PC-9 (cell line): ENCODE results near the gene LEFTY1. TPM values are rescaled to one million over a fixed set of nuclear protein-coding genes. Genes with fewer than 3 reads are reported as not detected.

Experiments used
- BruUV-seq: library from RNA; stranded (reverse); fragments of 400-500 nt; replicated peaks from 2 replicates; lab custom pipeline; 2021; lab: Mats Ljungman, UMichigan
- CTCF ChIA-PET: fragments of 300-600 bp; sonication (Branson Sonifier 250); formaldehyde crosslinking; loops from one replicate; lab custom pipeline; 2022; ENCODE audit warnings: antibody characterized with exemption; lab: Charles Lee
- POLR2A ChIA-PET: fragments of 300-600 bp; sonication (Branson Sonifier 250); formaldehyde crosslinking; loops from one replicate; lab custom pipeline; 2022; ENCODE audit warnings: antibody characterized with exemption; ENCODE audit not compliant: unreplicated experiment; lab: Charles Lee
- DNase-seq, 2 experiments: peaks; one replicate each; pipeline versions ENCODE4 v3.0.0 to v3.0.0-alpha.2; 2015 to 2022; ENCODE audit warnings: mixed read lengths in 1 of 2
- H2AFZ ChIP-seq: fragments of 200-600 bp; sonication (generic); 2 replicates; pipeline ENCODE4 v1.8.1; 2017; ENCODE audit warnings: antibody characterized with exemption
- H3F3A ChIP-seq: fragments of 200-600 bp; sonication (generic); 2 replicates; pipeline ENCODE4 v1.8.1; 2017; ENCODE audit warnings: antibody characterized with exemption, mild to moderate bottlenecking, low read depth; ENCODE audit not compliant: insufficient read depth
- H3K27ac ChIP-seq: fragments of 200-600 bp; sonication (generic); 2 replicates; pipeline ENCODE4 v1.6.1; 2016; ENCODE audit warnings: mixed run types
- H3K27me3 ChIP-seq: fragments of 200-600 bp; sonication (generic); 2 replicates; pipeline ENCODE4 v1.6.1; 2016; ENCODE audit warnings: low read depth, mixed run types; ENCODE audit not compliant: insufficient read depth
- H3K36me3 ChIP-seq: fragments of 200-600 bp; sonication (generic); 2 replicates; pipeline ENCODE4 v1.6.1; 2016; ENCODE audit warnings: low read depth, mixed run types
- H3K4me1 ChIP-seq: fragments of 200-600 bp; sonication (generic); replicated peaks from 2 replicates; pipeline ENCODE4 v1.6.1; 2016; ENCODE audit warnings: mixed run types; ENCODE audit not compliant: insufficient read depth
- H3K4me2 ChIP-seq: fragments of 200-600 bp; sonication (generic); 2 replicates; pipeline ENCODE4 v1.6.1; 2017; ENCODE audit warnings: mixed run types
- H3K4me3 ChIP-seq: fragments of 200-600 bp; sonication (generic); 2 replicates; pipeline ENCODE4 v1.6.1; 2016; ENCODE audit warnings: mixed run types
- H3K79me2 ChIP-seq: fragments of 200-600 bp; sonication (generic); 2 replicates; pipeline ENCODE4 v1.6.1; 2017; ENCODE audit warnings: low read depth, mixed run types
- H3K9me2 ChIP-seq: fragments of 200-600 bp; sonication (generic); 2 replicates; pipeline ENCODE4 v1.8.1; 2017; ENCODE audit warnings: mild to moderate bottlenecking; ENCODE audit not compliant: insufficient read depth
- H3K9me3 ChIP-seq: fragments of 200-600 bp; sonication (generic); 2 replicates; pipeline ENCODE4 v1.8.1; 2016; ENCODE audit warnings: low read depth; ENCODE audit not compliant: insufficient read depth
- H4K20me1 ChIP-seq: fragments of 200-600 bp; sonication (generic); 2 replicates; pipeline ENCODE4 v1.8.1; 2017; ENCODE audit not compliant: insufficient read depth
- EZH2 ChIP-seq: fragments of 200-600 bp; sonication (generic); IDR thresholded peaks from 2 replicates; pipeline ENCODE4 v1.8.0; 2017; ENCODE audit warnings: antibody characterized with exemption, low read depth
- intact Hi-C: fragments of 100-400 bp; cut with micrococcal nuclease; formaldehyde crosslinking; loops from one replicate; pipeline ENCODE4 v1.10.0; 2022; ENCODE audit not compliant: unreplicated experiment
- total RNA-seq: library from RNA; stranded (reverse); gene quantifications from 2 replicates; pipeline ENCODE4 v1.2.3, GENCODE V29; 2021
- TF ChIP-seq, protein P1 (sequence below): fragments of 200-600 bp; sonication (generic); conservative IDR thresholded peaks from 2 replicates; pipeline ENCODE4 v1.6.1; 2017; ENCODE audit warnings: mixed run types, antibody characterized with exemption, mild to moderate bottlenecking, moderate library complexity

The LEFTY1 gene
- total RNA-seq, 1 experiment from 2014 or later: not detected

DNA sequence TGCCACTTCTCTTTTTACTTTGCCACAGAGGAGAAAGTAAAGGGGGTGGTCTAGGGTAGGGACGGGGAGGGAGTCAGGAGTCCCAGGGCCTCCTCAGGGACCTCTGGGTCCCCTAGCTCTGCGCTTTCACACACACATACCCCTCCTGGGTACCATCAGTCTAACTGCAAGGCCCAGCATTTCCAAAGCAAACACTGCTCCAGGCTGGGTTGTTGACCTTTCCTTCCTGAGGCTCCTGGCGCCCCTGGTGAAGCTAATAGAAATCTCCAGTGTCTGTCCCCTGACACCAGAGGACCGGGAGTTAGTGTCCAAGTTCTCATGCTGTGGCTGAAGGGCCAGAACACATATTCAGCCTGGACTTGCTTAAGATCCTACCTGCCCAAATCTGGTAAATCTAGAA is 10.7 kb downstream of the LEFTY1 start:
- intact Hi-C loops: loop anchor here (5.0 kb wide), 1 partner anchor 221 kb away; no protein-coding TSS in a partner anchor
- no peak overlapping the region for H3K4me3 ChIP-seq
- no peak overlapping the region for H3K27ac ChIP-seq
- H3K4me1 ChIP-seq: peaks cover 75% of the 10 kb centered on the region
- TF ChIP-seq EZH2: no peak
- TF ChIP-seq, protein P1, sequence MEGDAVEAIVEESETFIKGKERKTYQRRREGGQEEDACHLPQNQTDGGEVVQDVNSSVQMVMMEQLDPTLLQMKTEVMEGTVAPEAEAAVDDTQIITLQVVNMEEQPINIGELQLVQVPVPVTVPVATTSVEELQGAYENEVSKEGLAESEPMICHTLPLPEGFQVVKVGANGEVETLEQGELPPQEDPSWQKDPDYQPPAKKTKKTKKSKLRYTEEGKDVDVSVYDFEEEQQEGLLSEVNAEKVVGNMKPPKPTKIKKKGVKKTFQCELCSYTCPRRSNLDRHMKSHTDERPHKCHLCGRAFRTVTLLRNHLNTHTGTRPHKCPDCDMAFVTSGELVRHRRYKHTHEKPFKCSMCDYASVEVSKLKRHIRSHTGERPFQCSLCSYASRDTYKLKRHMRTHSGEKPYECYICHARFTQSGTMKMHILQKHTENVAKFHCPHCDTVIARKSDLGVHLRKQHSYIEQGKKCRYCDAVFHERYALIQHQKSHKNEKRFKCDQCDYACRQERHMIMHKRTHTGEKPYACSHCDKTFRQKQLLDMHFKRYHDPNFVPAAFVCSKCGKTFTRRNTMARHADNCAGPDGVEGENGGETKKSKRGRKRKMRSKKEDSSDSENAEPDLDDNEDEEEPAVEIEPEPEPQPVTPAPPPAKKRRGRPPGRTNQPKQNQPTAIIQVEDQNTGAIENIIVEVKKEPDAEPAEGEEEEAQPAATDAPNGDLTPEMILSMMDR: no peak
- 0 out of 2 replicates have a peak, but pooled peaks cover 12% of the 10 kb centered on the region for H4K20me1 ChIP-seq
- H3F3A ChIP-seq: peaks cover 64% of the 10 kb centered on the region
- H3K9me2 ChIP-seq: no peaks in the 10 kb centered on the region
- H2AFZ ChIP-seq: no peak overlapping the region
- DNase-seq: no peak
- CTCF ChIA-PET: no interaction called here
- H3K9me3 ChIP-seq: no peaks in the 10 kb centered on the region
- peaks cover 6% of the 10 kb centered on the region; the same call in 1 of the 2 replicates for H3K36me3 ChIP-seq
- POLR2A ChIA-PET: no interaction called here
- H3K79me2 ChIP-seq: peaks cover 68% of the 10 kb centered on the region
- no TSS peak for BruUV-seq
- H3K4me2 ChIP-seq: no peak overlapping the region
- H3K27me3 ChIP-seq: no peaks in the 10 kb centered on the region

- no peaks in the 10 kb centered on the region for H3K9me3 ChIP-seq
- H4K20me1 ChIP-seq: 0 out of 2 replicates have a peak, but pooled peaks cover 12% of the 10 kb centered on the region
- H2AFZ ChIP-seq: no peak overlapping the region
- CTCF ChIA-PET: no interaction called here
- BruUV-seq: no TSS peak
- intact Hi-C loops: loop anchor here (5.0 kb wide), 1 partner anchor 220 kb away; no protein-coding TSS in a partner anchor
- no peaks in the 10 kb centered on the region for H3K9me2 ChIP-seq
- H3K27me3 ChIP-seq: no peaks in the 10 kb centered on the region
- H3K79me2 ChIP-seq: peaks cover 68% of the 10 kb centered on the region
- H3K4me2 ChIP-seq: 0 out of 2 replicates have a peak overlapping the region, but pooled peaks have one; percentile 12
- POLR2A ChIA-PET: interaction anchor here (0.8 kb wide), 1 partner anchor 64 kb away, joined by 6 read pairs; no protein-coding TSS in a partner anchor
- peak in 1 of 2 experiments; percentile 62 for DNase-seq
- no peak for TF ChIP-seq EZH2
- TF ChIP-seq, protein P1: peak; percentile 60
- H3K27ac ChIP-seq: no peak overlapping the region
- peaks cover 10% of the 10 kb centered on the region; the same call in 1 of the 2 replicates for H3K36me3 ChIP-seq
- peaks cover 81% of the 10 kb centered on the region for H3K4me1 ChIP-seq
- no peak overlapping the region for H3K4me3 ChIP-seq
- peaks cover 66% of the 10 kb centered on the region for H3F3A ChIP-seq
Observed at GRCh38 chr1:225877580-225877979, 11.4 kb downstream of the LEFTY1 start.

GRCh38 chr1:225876900-225877510 is 11.9 kb downstream of the LEFTY1 start:
- Histone ChIP-seq H4K20me1 (0 out of 2 replicates have a peak, but pooled peaks cover 12% of the 10 kb centered on the region), H3K4me2 (peak overlapping the region; percentile 12; the same call in 1 of the 2 replicates), H3K36me3 (peaks cover 10% of the 10 kb centered on the region; the same call in 1 of the 2 replicates), H2AFZ (no peak overlapping the region), H3K4me3 (no peak overlapping the region), H3K79me2 (peaks cover 67% of the 10 kb centered on the region), H3K27ac (peak overlapping the region; percentile 91), H3K9me2 (no peaks in the 10 kb centered on the region), H3K4me1 (peaks cover 86% of the 10 kb centered on the region), H3K9me3 (no peaks in the 10 kb centered on the region), H3F3A (peaks cover 70% of the 10 kb centered on the region), H3K27me3 (no peaks in the 10 kb centered on the region)
- POLR2A ChIA-PET: interaction anchor here (0.7 to 0.8 kb wide), 2 partner anchors 63 to 412 kb away, joined by 3 to 6 read pairs; no protein-coding TSS in a partner anchor
- intact Hi-C loops: loop anchor here (5.0 kb wide), 1 partner anchor 220 kb away; no protein-coding TSS in a partner anchor
- no TSS peak for BruUV-seq
- CTCF ChIA-PET: no interaction called here
- TF ChIP-seq EZH2: no peak
- TF ChIP-seq, protein P1: no peak
- no peak for DNase-seq
